ENCODE measurements around the gene AKR1E2.

The AKR1E2 gene

GRCh38 chr10:4813496-4813895 lies 12.5 kb upstream of the AKR1E2 start:
- no peak for DNase-seq (ENCODE audit: low spot score)

- peak; percentile 38 for DNase-seq (ENCODE audit: low spot score)
Measured at GRCh38 chr10:4815646-4816180, 10.3 kb upstream of the AKR1E2 start.

- DNase-seq (ENCODE audit: low spot score) = no peak
Measured at GRCh38 chr10:4816966-4817365, 9.0 kb upstream of the AKR1E2 start.

- no peak for DNase-seq (ENCODE audit: low spot score)
Measured at GRCh38 chr10:4819067-4819466, 6.9 kb upstream of the AKR1E2 start.

GRCh38 chr10:4819707-4820106 lies 6.3 kb upstream of the AKR1E2 start:
- DNase-seq (ENCODE audit: low spot score) = no peak

GRCh38 chr10:4820804-4821401 lies 5.1 kb upstream of the AKR1E2 start:
- no peak for DNase-seq (ENCODE audit: low spot score)

- DNase-seq (ENCODE audit: low spot score) = no peak
Measured at GRCh38 chr10:4822208-4822607, 3.8 kb upstream of the AKR1E2 start.

- DNase-seq (ENCODE audit: low spot score) = no peak
Measured at GRCh38 chr10:4824791-4825310, 1.2 kb upstream of the AKR1E2 start.

- no peak for DNase-seq (ENCODE audit: low spot score)
Measured at GRCh38 chr10:4825456-4825867, 545 bp upstream of the AKR1E2 start.

GRCh38 chr10:4826792-4827324 lies 851 bp downstream of the AKR1E2 start:
- DNase-seq (ENCODE audit: low spot score) = no peak

- DNase-seq (ENCODE audit: low spot score) = no peak
Measured at GRCh38 chr10:4828005-4828404, 2.0 kb downstream of the AKR1E2 start.

- no peak for DNase-seq (ENCODE audit: low spot score)
Measured at GRCh38 chr10:4830551-4830950, 4.5 kb downstream of the AKR1E2 start.

GRCh38 chr10:4831091-4831490 lies 5.1 kb downstream of the AKR1E2 start:
- no peak for DNase-seq (ENCODE audit: low spot score)

- no peak for DNase-seq (ENCODE audit: low spot score)
Measured at GRCh38 chr10:4833286-4833685, 7.3 kb downstream of the AKR1E2 start.

GRCh38 chr10:4834898-4835405 lies 8.9 kb downstream of the AKR1E2 start:
- DNase-seq (ENCODE audit: low spot score) = no peak

GRCh38 chr10:4835494-4835918 lies 9.5 kb downstream of the AKR1E2 start:
- no peak for DNase-seq (ENCODE audit: low spot score)

GRCh38 chr10:4836416-4836969 lies 10.5 kb downstream of the AKR1E2 start:
- DNase-seq (ENCODE audit: low spot score) = no peak

GRCh38 chr10:4837551-4837950 lies 11.5 kb downstream of the AKR1E2 start:
- no peak for DNase-seq (ENCODE audit: low spot score)

GRCh38 chr10:4838743-4839142 lies 12.7 kb downstream of the AKR1E2 start:
- no peak for DNase-seq (ENCODE audit: low spot score)

- DNase-seq (ENCODE audit: low spot score) = no peak
Measured at GRCh38 chr10:4839353-4839752, 13.3 kb downstream of the AKR1E2 start.

- no peak for DNase-seq (ENCODE audit: low spot score)
Measured at GRCh38 chr10:4840151-4840550, 14.1 kb downstream of the AKR1E2 start.

- no peak for DNase-seq (ENCODE audit: low spot score)
Measured at GRCh38 chr10:4843525-4844180, 17.6 kb downstream of the AKR1E2 start.

- no peak for DNase-seq (ENCODE audit: low spot score)
Measured at GRCh38 chr10:4844864-4845263, 18.9 kb downstream of the AKR1E2 start.
